Measurements from ENCODE around the gene TBCK. TPM values are rescaled to one million over a fixed set of nuclear protein-coding genes. Genes with fewer than 3 reads are reported as not detected.

Gene TBCK
- polyA plus RNA-seq, 1 experiment: 48.4 TPM

DNA sequence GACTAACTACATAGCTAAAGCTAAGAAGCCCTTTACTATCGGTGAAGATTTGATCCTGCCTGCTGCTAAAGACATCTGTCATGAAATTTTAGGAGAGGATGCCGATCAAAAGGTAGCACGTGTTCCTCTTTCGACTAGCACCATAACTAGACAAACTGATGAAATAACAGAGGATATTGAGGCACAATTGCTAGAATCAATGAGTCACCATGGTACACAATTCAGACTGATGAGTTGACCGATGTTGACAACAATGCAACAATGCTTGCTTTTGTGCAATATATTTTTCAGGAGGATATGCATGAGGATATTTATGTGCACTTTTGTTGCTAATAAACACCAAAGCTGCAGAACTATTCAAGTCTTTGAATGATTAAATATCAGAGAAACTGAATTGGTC lies 24.3 kb downstream of the TBCK start:
- Histone ChIP-seq H3K27ac (ENCODE audit: low read depth, low read length) (no peak overlapping the region), H3K9me3 (ENCODE audit: control insufficient read depth, insufficient read depth, low read length) (no peaks in the 10 kb centered on the region), H3K4me3 (ENCODE audit: low read depth, low read length) (no peak overlapping the region), H3K27me3 (ENCODE audit: control insufficient read depth, insufficient read depth, low read length) (no peaks in the 10 kb centered on the region)
- DNase-seq (ENCODE audit: low read depth, low spot score): no peak
- CTCF ChIA-PET: no interaction called here
- POLR2A ChIA-PET: no interaction called here
- TF ChIP-seq CTCF (IDR thresholded peaks at IDR 0.05; ENCODE audit: low read depth, low read length): no peak

DNA sequence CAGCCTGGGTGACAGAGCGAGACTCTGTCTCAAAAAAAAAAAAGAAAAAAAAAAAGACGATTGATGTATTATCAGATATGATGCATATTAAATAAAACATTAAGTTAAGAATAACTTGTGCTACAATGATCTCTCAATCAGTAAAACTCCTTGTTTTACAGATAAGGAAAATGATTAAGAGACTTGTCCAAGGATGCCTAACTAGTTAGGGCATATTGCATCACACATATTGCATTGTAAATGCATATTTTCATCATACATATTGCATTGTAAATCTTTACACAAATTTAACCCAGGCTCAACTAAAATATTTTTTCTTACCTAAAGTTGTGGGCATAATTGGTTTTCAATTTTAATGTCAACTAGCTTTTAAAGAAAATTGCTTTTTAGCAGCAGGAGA lies 26.3 kb downstream of the TBCK start:
- ChIA-PET CTCF (interaction anchor here (1.0 kb wide), 1 partner anchor 39 kb away, joined by 5 read pairs; no protein-coding TSS in a partner anchor), POLR2A (no interaction called here)

GRCh38 chr4:106287353-106287969 lies 28.5 kb downstream of the TBCK start:
- no peak overlapping the region for H3K27ac ChIP-seq (ENCODE audit: low read depth, low read length)
- peak; percentile 67 for DNase-seq (ENCODE audit: low read depth, low spot score)
- POLR2A ChIA-PET: no interaction called here
- CTCF ChIA-PET: interaction anchor here (0.6 to 1.8 kb wide), 2 partner anchors 21 to 42 kb away, joined by 4 to 6 read pairs; no protein-coding TSS in a partner anchor
- no peak overlapping the region for H3K4me3 ChIP-seq (ENCODE audit: low read depth, low read length)
- H3K27me3 ChIP-seq (ENCODE audit: control insufficient read depth, insufficient read depth, low read length): no peaks in the 10 kb centered on the region
- no peak for TF ChIP-seq CTCF (IDR thresholded peaks at IDR 0.05; ENCODE audit: low read depth, low read length)
- H3K9me3 ChIP-seq (ENCODE audit: control insufficient read depth, insufficient read depth, low read length): no peaks in the 10 kb centered on the region

More for the DNA sequence above, 26.3 kb downstream of the TBCK start:
- no peak overlapping the region for H3K27ac ChIP-seq (ENCODE audit: low read depth, low read length)
- H3K27me3 ChIP-seq (ENCODE audit: control insufficient read depth, insufficient read depth, low read length): no peaks in the 10 kb centered on the region
- H3K9me3 ChIP-seq (ENCODE audit: control insufficient read depth, insufficient read depth, low read length): no peaks in the 10 kb centered on the region
- DNase-seq (ENCODE audit: low read depth, low spot score): no peak
- no peak for TF ChIP-seq CTCF (IDR thresholded peaks at IDR 0.05; ENCODE audit: low read depth, low read length)
- H3K4me3 ChIP-seq (ENCODE audit: low read depth, low read length): no peak overlapping the region

DNA sequence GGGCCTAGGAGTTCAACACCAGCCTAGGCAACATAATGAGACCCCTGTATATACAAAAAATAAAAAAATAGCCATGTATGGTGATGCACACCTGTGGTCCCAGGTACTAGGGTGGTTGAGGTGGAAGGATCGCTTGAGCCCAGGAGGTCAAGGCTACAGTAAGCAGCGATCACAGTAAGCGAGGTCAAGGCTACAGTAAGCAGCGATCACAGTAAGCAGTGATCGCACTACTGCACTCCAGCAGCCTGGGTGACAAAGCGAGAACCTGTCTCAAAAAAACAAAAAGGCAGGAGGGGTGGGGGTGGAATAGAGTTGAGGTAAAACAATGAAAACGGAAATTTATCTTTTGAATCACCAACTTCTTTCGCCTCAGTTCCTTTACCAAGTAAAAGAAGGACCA lies 29.4 kb downstream of the TBCK start:
- no peak for DNase-seq (ENCODE audit: low read depth, low spot score)
- ChIA-PET CTCF (no interaction called here), POLR2A (no interaction called here)
- no peaks in the 10 kb centered on the region for H3K9me3 ChIP-seq (ENCODE audit: control insufficient read depth, insufficient read depth, low read length)
- H3K27me3 ChIP-seq (ENCODE audit: control insufficient read depth, insufficient read depth, low read length): no peaks in the 10 kb centered on the region
- H3K4me3 ChIP-seq (ENCODE audit: low read depth, low read length): no peak overlapping the region
- no peak for TF ChIP-seq CTCF (IDR thresholded peaks at IDR 0.05; ENCODE audit: low read depth, low read length)
- no peak overlapping the region for H3K27ac ChIP-seq (ENCODE audit: low read depth, low read length)

DNA sequence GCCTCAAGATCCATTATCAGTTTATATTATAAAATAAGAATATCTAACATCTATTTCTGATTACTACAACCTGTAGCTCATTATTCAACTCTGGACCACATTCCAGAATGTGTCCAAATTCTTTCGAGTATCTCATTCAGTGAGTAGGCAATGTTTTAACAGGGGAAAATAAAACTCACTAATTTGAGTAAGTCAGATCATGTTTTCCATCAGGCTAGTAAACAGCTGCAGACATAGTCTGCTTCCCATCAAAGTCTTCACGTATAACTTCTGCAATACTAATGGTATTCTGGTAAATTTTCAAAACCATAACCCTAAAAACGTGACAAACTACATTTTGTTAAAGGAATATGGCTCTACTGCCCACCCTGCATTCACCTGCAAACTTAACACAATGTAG lies 31.8 kb downstream of the TBCK start:
- CTCF ChIA-PET: interaction anchor here (1.2 kb wide), 1 partner anchor 18 kb away, joined by 4 read pairs; no protein-coding TSS in a partner anchor
- no peak for TF ChIP-seq CTCF (IDR thresholded peaks at IDR 0.05; ENCODE audit: low read depth, low read length)
- no peak overlapping the region for H3K27ac ChIP-seq (ENCODE audit: low read depth, low read length)
- DNase-seq (ENCODE audit: low read depth, low spot score): no peak
- POLR2A ChIA-PET: no interaction called here
- no peak overlapping the region for H3K4me3 ChIP-seq (ENCODE audit: low read depth, low read length)
- H3K9me3 ChIP-seq (ENCODE audit: control insufficient read depth, insufficient read depth, low read length): no peaks in the 10 kb centered on the region
- H3K27me3 ChIP-seq (ENCODE audit: control insufficient read depth, insufficient read depth, low read length): no peaks in the 10 kb centered on the region
